NCI-H510A treated with DMSO at 0.1 percent for 48 hours (cell line): Measurements from ENCODE around the gene OR4D2.
A peak's percentile ranks its signal among the peaks of the same experiment; 100 is the strongest.

Experiments used
- DNase-seq: peaks from one replicate; lab custom pipeline; 2025; lab: John Stamatoyannopoulos, UW

Gene OR4D2

DNA sequence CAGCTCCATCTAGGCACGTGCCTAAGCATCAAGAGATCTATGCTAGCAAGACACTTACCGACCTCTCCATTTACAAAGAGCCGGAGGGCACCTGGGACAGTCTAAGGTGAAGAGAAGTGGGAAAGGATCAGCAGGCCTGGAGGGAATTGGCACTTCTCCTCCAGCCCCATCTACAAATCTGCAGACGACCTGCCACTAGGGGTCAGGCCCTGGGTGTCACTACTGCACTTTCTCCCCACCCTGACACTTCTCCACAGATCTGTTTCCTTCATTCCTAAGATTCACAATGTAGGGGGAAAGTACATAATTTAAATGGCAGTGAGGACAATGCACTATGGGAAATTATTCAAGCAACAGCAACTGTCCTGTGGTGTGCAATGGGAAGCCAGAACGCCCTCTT lies 44.1 kb downstream of the OR4D2 start:
- DNase-seq, result no peak

DNA sequence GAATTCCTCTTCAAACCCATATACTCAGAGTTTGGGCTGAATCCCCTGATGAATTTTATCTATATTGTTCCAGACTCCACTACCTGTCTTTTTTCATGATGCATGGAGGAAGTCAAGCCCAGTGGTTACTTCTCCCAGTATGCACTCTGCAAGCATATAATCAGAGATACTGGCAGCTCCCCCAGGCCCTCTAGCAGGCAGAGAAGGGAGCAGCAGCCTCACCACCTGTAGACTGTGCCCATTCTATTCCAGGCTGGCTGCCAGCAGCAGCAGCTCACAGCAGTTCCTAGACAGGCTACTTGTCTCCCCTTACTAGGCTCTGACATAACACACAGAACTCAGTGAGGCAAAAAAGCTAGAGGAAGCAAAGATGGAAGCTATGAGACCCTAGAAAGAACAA lies 48.9 kb downstream of the OR4D2 start:
- no peak for DNase-seq

DNA sequence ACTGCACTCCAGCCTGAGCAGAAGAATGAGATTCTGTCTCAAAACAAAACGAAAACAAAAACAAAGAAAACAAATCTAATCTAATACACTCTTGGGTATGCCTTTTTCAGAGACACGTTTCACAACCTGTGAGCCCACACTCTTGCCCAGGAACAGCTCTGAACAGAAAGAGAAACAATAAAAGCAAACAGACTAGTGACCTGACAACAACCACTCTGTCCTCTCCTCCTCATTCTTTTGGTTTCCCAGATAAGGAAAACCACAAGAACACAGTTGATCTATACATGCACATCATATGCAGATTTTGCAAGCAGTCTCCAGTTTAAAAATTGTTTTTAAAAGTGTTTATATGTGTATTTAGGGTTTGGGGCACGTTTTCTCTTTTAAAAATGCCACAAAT lies 51.0 kb downstream of the OR4D2 start:
- DNase-seq, result no peak

DNA sequence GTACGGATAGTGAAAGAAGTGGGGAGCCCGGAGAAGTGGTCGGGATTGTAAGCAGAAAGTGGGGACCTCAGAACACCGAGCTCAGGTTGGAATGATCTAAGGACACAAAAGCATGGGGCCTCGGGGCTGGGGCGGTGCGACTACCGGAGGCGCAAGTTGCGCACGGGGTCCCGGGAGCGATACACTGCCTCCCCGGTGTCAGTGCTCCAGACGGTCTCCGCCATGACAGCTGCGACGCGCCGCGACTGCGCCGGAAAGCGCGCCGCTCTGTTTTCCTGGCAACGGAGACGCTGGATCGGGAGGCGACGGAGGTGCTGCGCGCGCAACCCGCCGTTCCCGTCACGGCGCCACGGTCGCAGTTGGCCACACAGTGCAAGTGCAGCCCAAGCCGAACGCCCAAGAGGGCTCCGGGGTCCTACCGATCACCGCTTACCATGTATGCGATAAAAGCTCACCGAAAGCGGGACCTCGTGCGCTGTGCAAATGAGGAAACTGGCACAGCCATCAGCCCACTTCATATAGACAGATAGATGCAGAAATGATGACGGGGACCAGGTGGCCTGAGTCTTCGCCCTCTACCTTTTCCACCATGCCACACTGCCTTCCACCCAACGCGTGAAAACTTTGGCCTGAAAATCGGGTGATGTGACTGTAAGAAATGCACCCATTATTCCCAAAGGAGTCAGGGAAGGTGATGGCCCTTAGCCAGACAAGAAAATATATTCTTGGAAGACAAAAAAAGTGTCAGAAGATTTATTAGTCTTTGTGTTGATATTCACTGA lies 52.4 kb downstream of the OR4D2 start, which contains the start of gene MKS1:
MKS1 (minus strand) TSS at position 249 of the 782 bp plus-strand sequence; CDS start at position 224, 25 bp downstream.
- peak; percentile 97 for DNase-seq

DNA sequence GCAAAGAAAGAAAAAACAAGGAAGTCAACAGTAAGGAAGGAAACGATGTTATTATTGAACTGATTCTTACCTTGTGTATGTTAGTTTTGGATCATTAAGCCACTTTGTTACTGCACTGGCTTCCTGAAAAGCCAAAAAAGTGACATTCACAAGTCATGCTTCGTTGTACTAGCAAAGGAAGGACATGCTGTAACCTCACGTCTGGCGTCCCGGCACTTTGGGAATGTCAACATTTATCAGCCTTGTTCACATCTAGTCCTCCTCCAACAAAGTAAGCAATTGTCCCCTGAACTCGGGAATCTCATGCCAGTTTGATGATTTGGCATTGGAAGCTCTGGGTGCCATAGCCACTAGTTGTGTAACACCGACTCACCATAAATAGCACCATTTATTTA lies 53.0 kb downstream of the OR4D2 start:
- DNase-seq, result no peak
